Fibroblast of lung (primary cell): ENCODE measurements around the gene FAM107B. TPM values are rescaled to one million over a fixed set of nuclear protein-coding genes. Genes with fewer than 3 reads are reported as not detected.

Experiments used
- DNase-seq, 2 donors: peaks; one replicate each; pipeline versions ENCODE4 v3.0.0 to v3.0.0-alpha.2; 2010; ENCODE audit warnings: low read depth in 2 of 2
- H2AFZ ChIP-seq: 2 replicates; pipeline ENCODE4 v1.5.1; 2012; ENCODE audit warnings: low read length, control low read depth, inconsistent platforms
- H3K27ac ChIP-seq: 2 replicates; pipeline ENCODE4 v1.5.1; 2011; ENCODE audit warnings: low read length, control low read depth; ENCODE audit not compliant: insufficient read depth
- H3K27me3 ChIP-seq: 2 replicates; pipeline ENCODE4 v1.5.1; 2011; ENCODE audit warnings: mild to moderate bottlenecking, low read length; ENCODE audit not compliant: control insufficient read depth, insufficient read depth
- H3K36me3 ChIP-seq: 2 replicates; pipeline ENCODE4 v1.5.1; 2011; ENCODE audit warnings: low read length; ENCODE audit not compliant: control insufficient read depth, insufficient read depth
- H3K4me1 ChIP-seq: 2 replicates; pipeline ENCODE4 v1.5.1; 2011; ENCODE audit warnings: low read length; ENCODE audit not compliant: control insufficient read depth, insufficient read depth; ENCODE audit errors: extremely low read depth
- H3K4me2 ChIP-seq: 2 replicates; pipeline ENCODE4 v1.5.1; 2011; ENCODE audit warnings: low read length, control low read depth; ENCODE audit not compliant: insufficient read depth; ENCODE audit errors: extremely low read depth
- H3K4me3 ChIP-seq, 4 experiments: fragments of 200-600 bp in 1 of 4; sonication (generic) in 1 of 4; replicated peaks in 1 of 4; 2 replicates each; pipeline ENCODE4 v1.5.1; 2011 to 2016; ENCODE audit warnings: low read length in 4 of 4, low read depth in 3 of 4, mild to moderate bottlenecking in 3 of 4, control low read depth in 2 of 4, inconsistent platforms in 1 of 4, mixed read lengths in 1 of 4; ENCODE audit not compliant: insufficient read depth in 1 of 4; ENCODE audit errors: control extremely low read depth in 1 of 4
- H3K79me2 ChIP-seq: 2 replicates; pipeline ENCODE4 v1.5.1; 2012; ENCODE audit warnings: mild to moderate bottlenecking, low read length, inconsistent platforms; ENCODE audit not compliant: control insufficient read depth, insufficient read depth
- H3K9ac ChIP-seq: 2 replicates; pipeline ENCODE4 v1.5.1; 2011; ENCODE audit warnings: mild to moderate bottlenecking, low read length, control low read depth; ENCODE audit not compliant: insufficient read depth
- H3K9me3 ChIP-seq: 2 replicates; pipeline ENCODE4 v1.5.1; 2012; ENCODE audit warnings: low read depth, low read length; ENCODE audit not compliant: control insufficient read depth, insufficient read depth
- H4K20me1 ChIP-seq: 2 replicates; pipeline ENCODE4 v1.5.1; 2011; ENCODE audit warnings: low read length; ENCODE audit not compliant: control insufficient read depth, insufficient read depth; ENCODE audit errors: extremely low read depth
- EZH2 ChIP-seq: IDR thresholded peaks from 2 replicates; pipeline ENCODE4 v1.5.1; 2012; ENCODE audit warnings: low read length, control low read depth, mild to moderate bottlenecking; ENCODE audit errors: missing control alignments
- polyA plus RNA-seq, 2 donors: library from polyadenylated mRNA; depleted of rRNA in 1 of 2; stranded (reverse) in 1 of 2; unstranded in 1 of 2; fragments of >200 nt; gene quantifications; 2 replicates each; pipeline ENCODE4 v1.2.1, GENCODE V29; 2011 to 2012; ENCODE audit warnings: missing spikeins in 1 of 2
- total RNA-seq: library from RNA; depleted of rRNA; stranded (reverse); fragments of >200 nt; gene quantifications from 2 replicates; pipeline ENCODE4 v1.2.1, GENCODE V29; 2014
- TF ChIP-seq, protein P1 (sequence below), 2 donors: IDR thresholded peaks in 1 of 2; conservative IDR thresholded peaks in 1 of 2; 1 replicate in 1 of 2; 2 replicates in 1 of 2; pipeline ENCODE4 v1.5.1; 2011 to 2012; ENCODE audit warnings: low read length in 2 of 2, control low read depth in 1 of 2, inconsistent platforms in 1 of 2, low read depth in 1 of 2, mild to moderate bottlenecking in 1 of 2

Gene FAM107B
- total and polyA plus RNA-seq, 2 donors (not counting 1 experiment from before 2014, with no cell fraction given): 29.0 to 36.0 TPM

DNA sequence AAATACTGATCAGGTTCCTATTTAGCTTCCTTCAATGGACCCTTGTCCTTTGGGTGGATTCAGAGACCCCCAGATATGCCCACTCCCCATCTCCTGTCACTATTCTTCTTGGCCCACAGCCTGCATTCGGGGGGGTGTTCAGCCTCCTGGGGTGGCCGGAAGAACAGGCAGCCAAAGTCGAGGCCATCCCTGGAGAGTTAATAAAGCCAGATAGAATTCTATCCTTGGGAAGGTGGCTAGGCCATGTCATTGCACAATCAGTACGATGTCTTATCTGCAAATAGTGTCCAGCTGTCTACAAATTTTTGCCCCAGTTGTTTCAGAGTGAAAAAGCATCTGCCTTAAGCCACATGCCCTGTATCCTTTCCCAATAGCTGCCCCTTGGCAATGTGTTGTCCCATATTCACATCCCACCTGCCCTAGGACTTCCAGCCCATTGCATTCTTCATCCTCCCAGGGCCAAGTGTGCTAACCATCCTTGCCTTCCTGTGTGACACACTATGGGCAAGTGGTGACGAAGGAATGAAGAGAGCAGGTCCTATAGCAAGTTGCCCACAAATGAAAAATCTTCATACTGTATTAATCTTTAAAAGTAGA lies 9.9 kb upstream of the FAM107B start:
- H3K27ac ChIP-seq: no peak overlapping the region
- H3K4me2 ChIP-seq: no peak overlapping the region
- H3K36me3 ChIP-seq: no peaks in the 10 kb centered on the region
- H3K27me3 ChIP-seq: no peaks in the 10 kb centered on the region
- TF ChIP-seq EZH2: no peak
- TF ChIP-seq, protein P1, sequence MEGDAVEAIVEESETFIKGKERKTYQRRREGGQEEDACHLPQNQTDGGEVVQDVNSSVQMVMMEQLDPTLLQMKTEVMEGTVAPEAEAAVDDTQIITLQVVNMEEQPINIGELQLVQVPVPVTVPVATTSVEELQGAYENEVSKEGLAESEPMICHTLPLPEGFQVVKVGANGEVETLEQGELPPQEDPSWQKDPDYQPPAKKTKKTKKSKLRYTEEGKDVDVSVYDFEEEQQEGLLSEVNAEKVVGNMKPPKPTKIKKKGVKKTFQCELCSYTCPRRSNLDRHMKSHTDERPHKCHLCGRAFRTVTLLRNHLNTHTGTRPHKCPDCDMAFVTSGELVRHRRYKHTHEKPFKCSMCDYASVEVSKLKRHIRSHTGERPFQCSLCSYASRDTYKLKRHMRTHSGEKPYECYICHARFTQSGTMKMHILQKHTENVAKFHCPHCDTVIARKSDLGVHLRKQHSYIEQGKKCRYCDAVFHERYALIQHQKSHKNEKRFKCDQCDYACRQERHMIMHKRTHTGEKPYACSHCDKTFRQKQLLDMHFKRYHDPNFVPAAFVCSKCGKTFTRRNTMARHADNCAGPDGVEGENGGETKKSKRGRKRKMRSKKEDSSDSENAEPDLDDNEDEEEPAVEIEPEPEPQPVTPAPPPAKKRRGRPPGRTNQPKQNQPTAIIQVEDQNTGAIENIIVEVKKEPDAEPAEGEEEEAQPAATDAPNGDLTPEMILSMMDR (conservative IDR thresholded peaks at IDR 0.05 in 1 of 2, IDR thresholded peaks at IDR 0.05 in 1 of 2; ENCODE audit: low read depth in 1 of 2, low read length in 2 of 2): no peak
- no peaks in the 10 kb centered on the region for H3K4me1 ChIP-seq
- no peak overlapping the region for H3K4me3 ChIP-seq
- H3K9me3 ChIP-seq: no peaks in the 10 kb centered on the region
- no peak overlapping the region for H3K9ac ChIP-seq
- no peaks in the 10 kb centered on the region for H3K79me2 ChIP-seq
- H2AFZ ChIP-seq: no peak overlapping the region
- DNase-seq: no peak
- no peaks in the 10 kb centered on the region for H4K20me1 ChIP-seq

DNA sequence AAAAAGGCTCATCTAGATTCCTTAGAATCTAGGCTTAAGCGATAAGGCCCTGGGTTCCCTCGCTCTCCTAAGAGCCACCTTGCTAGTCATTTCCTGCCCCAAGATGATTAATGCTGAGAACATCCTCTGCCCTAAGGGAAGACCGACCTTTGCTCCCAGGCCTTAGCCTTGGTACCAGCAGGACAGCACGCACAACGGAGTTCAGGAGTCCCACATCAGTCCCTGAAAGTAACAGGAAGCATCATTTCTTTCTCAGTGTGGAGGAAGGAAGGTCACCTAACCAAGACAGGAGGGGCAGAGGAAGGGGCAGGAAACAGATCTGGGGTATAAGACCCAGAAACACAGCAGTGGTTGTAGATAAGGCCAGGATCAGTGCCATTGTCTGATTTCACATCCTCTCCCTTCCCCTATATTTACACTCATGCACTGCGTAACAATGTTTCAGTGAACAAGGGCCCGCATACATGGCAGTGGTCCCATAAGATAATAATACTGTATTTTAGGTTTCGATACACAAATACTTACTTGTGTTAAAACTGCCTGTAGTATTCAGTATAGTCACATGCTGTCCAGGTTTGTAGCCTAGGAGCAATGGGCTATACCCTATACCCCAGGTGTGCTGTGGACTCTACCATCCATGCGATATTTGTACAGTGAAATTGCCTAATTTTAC lies 8.1 kb upstream of the FAM107B start:
- Histone ChIP-seq H3K9ac (no peak overlapping the region), H4K20me1 (no peaks in the 10 kb centered on the region), H3K36me3 (no peaks in the 10 kb centered on the region), H3K4me3 (no peak overlapping the region), H3K4me2 (no peak overlapping the region), H2AFZ (no peak overlapping the region), H3K27me3 (no peaks in the 10 kb centered on the region), H3K4me1 (peaks cover 8% of the 10 kb centered on the region), H3K79me2 (no peaks in the 10 kb centered on the region), H3K27ac (no peak overlapping the region), H3K9me3 (no peaks in the 10 kb centered on the region)
- TF ChIP-seq, protein P1 (conservative IDR thresholded peaks at IDR 0.05 in 1 of 2, IDR thresholded peaks at IDR 0.05 in 1 of 2; ENCODE audit: low read depth in 1 of 2, low read length in 2 of 2): no peak
- no peak for TF ChIP-seq EZH2
- DNase-seq: peak in 1 of 2 donors; percentile 2

DNA sequence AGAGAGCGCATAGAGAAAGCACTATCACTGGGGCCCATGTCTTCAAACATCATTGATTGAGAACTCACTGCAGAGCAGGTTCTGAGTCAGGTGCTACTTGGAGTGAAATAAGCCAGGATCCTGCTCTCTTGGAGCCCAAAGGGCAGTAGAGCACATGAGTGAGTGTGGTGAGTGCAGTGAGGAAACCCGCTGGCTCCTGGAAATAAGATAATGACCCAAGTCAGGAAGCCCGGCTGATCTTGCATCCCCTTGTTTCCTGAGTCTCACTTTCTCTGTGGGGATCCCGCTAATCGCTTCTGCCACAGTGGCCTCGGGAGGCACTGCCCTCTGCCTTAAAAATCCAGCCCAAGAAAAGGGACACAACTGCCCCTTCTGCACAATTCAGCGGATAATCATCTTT lies 7.1 kb upstream of the FAM107B start:
- H3K4me2 ChIP-seq: no peak overlapping the region
- no peak overlapping the region for H3K4me3 ChIP-seq
- no peaks in the 10 kb centered on the region for H4K20me1 ChIP-seq
- no peak overlapping the region for H2AFZ ChIP-seq
- H3K27me3 ChIP-seq: no peaks in the 10 kb centered on the region
- H3K9me3 ChIP-seq: no peaks in the 10 kb centered on the region
- no peak for DNase-seq
- H3K27ac ChIP-seq: no peak overlapping the region
- H3K79me2 ChIP-seq: no peaks in the 10 kb centered on the region
- no peaks in the 10 kb centered on the region for H3K36me3 ChIP-seq
- H3K4me1 ChIP-seq: peaks cover 8% of the 10 kb centered on the region
- no peak overlapping the region for H3K9ac ChIP-seq
- no peak for TF ChIP-seq EZH2
- TF ChIP-seq, protein P1 (conservative IDR thresholded peaks at IDR 0.05 in 1 of 2, IDR thresholded peaks at IDR 0.05 in 1 of 2; ENCODE audit: low read depth in 1 of 2, low read length in 2 of 2): no peak
